NCI-H345 treated with DMSO at 0.1 percent for 48 hours (cell line): Measurements from ENCODE around the gene PATL2.
A peak's percentile ranks its signal among the peaks of the same experiment; 100 is the strongest.
"Not testable (repeated sequence)": the region's sequence is repeated elsewhere in the genome, so short reads cannot be mapped to it uniquely, and the experiment has no call there.

ENCODE experiments used
- DNase-seq: peaks from one replicate; lab custom pipeline; 2025; ENCODE audit not compliant: unreplicated experiment; lab: John Stamatoyannopoulos, UW

PATL2 gene

GRCh38 chr15:44711096-44711742, at the start of gene PATL2, which contains the start of gene B2M:
PATL2 (minus strand) TSS chr15:44711323; CDS start chr15:44676490, 34,833 bp downstream.
B2M (plus strand) TSS chr15:44711517; CDS start chr15:44711547, 30 bp downstream.
- DNase-seq = peak; percentile 85

- DNase-seq = no peak
Measured at GRCh38 chr15:44753345-44753744, 42.2 kb upstream of the PATL2 start.

GRCh38 chr15:44743454-44743853, 32.3 kb upstream of the PATL2 start:
- DNase-seq = not testable (repeated sequence)

- DNase-seq = not testable (repeated sequence)
Measured at GRCh38 chr15:44739222-44739847, 28.2 kb upstream of the PATL2 start.

- DNase-seq = peak; percentile 3
Measured at GRCh38 chr15:44738340-44738984, 27.3 kb upstream of the PATL2 start.

- DNase-seq = no peak
Measured at GRCh38 chr15:44736181-44736765, 25.1 kb upstream of the PATL2 start, which contains the start of gene TRIM69. TRIM69 (plus strand) TSS chr15:44736528; CDS start chr15:44736705, 177 bp downstream.

- no peak for DNase-seq
Measured at GRCh38 chr15:44735482-44736180, 24.5 kb upstream of the PATL2 start.

- no peak for DNase-seq
Measured at GRCh38 chr15:44734839-44735481, 23.8 kb upstream of the PATL2 start.

GRCh38 chr15:44729408-44730127, 18.4 kb upstream of the PATL2 start:
- DNase-seq = peak; percentile 27

GRCh38 chr15:44728576-44729407, 17.7 kb upstream of the PATL2 start:
- DNase-seq = peak; percentile 87

GRCh38 chr15:44728232-44728575, 17.1 kb upstream of the PATL2 start:
- DNase-seq = not testable (repeated sequence)

- DNase-seq = no peak
Measured at GRCh38 chr15:44727485-44728231, 16.5 kb upstream of the PATL2 start.

GRCh38 chr15:44726568-44727484, 15.7 kb upstream of the PATL2 start:
- no peak for DNase-seq

- no peak for DNase-seq
Measured at GRCh38 chr15:44726136-44726535, 15.0 kb upstream of the PATL2 start.

- DNase-seq = no peak
Measured at GRCh38 chr15:44722011-44722410, 10.9 kb upstream of the PATL2 start.

GRCh38 chr15:44720460-44721176, 9.5 kb upstream of the PATL2 start:
- no peak for DNase-seq

GRCh38 chr15:44720000-44720435, 8.9 kb upstream of the PATL2 start:
- not testable (repeated sequence) for DNase-seq
